ENCODE measurements around the gene CCM2L. TPM values are rescaled to one million over a fixed set of nuclear protein-coding genes. Genes with fewer than 3 reads are reported as not detected.

CCM2L gene
- polyA plus RNA-seq, 4 donors, result 7.0 to 8.5 (median 7.7) TPM

- no peak for DNase-seq (ENCODE audit: low read depth in 4 of 4, low spot score in 3 of 4)
Measured at GRCh38 chr20:31991339-31991705, 18.9 kb upstream of the CCM2L start.

- DNase-seq (ENCODE audit: low read depth in 4 of 4, low spot score in 3 of 4), result no peak
Measured at GRCh38 chr20:31992086-31992485, 18.2 kb upstream of the CCM2L start.

- DNase-seq (ENCODE audit: low read depth in 4 of 4, low spot score in 3 of 4), result no peak
Measured at GRCh38 chr20:31996996-31997395, 13.2 kb upstream of the CCM2L start.

GRCh38 chr20:31998246-31998645 is 12.0 kb upstream of the CCM2L start:
- no peak for DNase-seq (ENCODE audit: low read depth in 4 of 4, low spot score in 3 of 4)

GRCh38 chr20:32003325-32003724 is 6.9 kb upstream of the CCM2L start:
- no peak for DNase-seq (ENCODE audit: low read depth in 4 of 4, low spot score in 3 of 4)

GRCh38 chr20:32004963-32005362 is 5.3 kb upstream of the CCM2L start:
- DNase-seq (ENCODE audit: low read depth in 4 of 4, low spot score in 3 of 4), result no peak

- no peak for DNase-seq (ENCODE audit: low read depth in 4 of 4, low spot score in 3 of 4)
Measured at GRCh38 chr20:32006053-32006452, 4.2 kb upstream of the CCM2L start.

- DNase-seq (ENCODE audit: low read depth in 4 of 4, low spot score in 3 of 4), result no peak
Measured at GRCh38 chr20:32006841-32007786, 3.1 kb upstream of the CCM2L start.

- no peak for DNase-seq (ENCODE audit: low read depth in 4 of 4, low spot score in 3 of 4)
Measured at GRCh38 chr20:32007787-32008616, 2.2 kb upstream of the CCM2L start.

GRCh38 chr20:32009564-32009963 is 674 bp upstream of the CCM2L start:
- DNase-seq (ENCODE audit: low read depth in 4 of 4, low spot score in 3 of 4), result no peak

GRCh38 chr20:32010666-32011065 is 428 bp downstream of the CCM2L start:
- no peak for DNase-seq (ENCODE audit: low read depth in 4 of 4, low spot score in 3 of 4)

GRCh38 chr20:32012159-32012688 is 2.0 kb downstream of the CCM2L start:
- no peak for DNase-seq (ENCODE audit: low read depth in 4 of 4, low spot score in 3 of 4)

- no peak for DNase-seq (ENCODE audit: low read depth in 4 of 4, low spot score in 3 of 4)
Measured at GRCh38 chr20:32013326-32013725, 3.1 kb downstream of the CCM2L start.

GRCh38 chr20:32017711-32018251 is 7.5 kb downstream of the CCM2L start:
- peak in 1 of 4 donors; percentile 20 for DNase-seq (ENCODE audit: low read depth in 4 of 4, low spot score in 3 of 4)

- peak; percentile 47 to 65 (median 55) for DNase-seq (ENCODE audit: low read depth in 4 of 4, low spot score in 3 of 4)
Measured at GRCh38 chr20:32018269-32019155, 8.3 kb downstream of the CCM2L start.

- no peak for DNase-seq (ENCODE audit: low read depth in 4 of 4, low spot score in 3 of 4)
Measured at GRCh38 chr20:32019156-32019510, 8.9 kb downstream of the CCM2L start.

- no peak for DNase-seq (ENCODE audit: low read depth in 4 of 4, low spot score in 3 of 4)
Measured at GRCh38 chr20:32019563-32020463, 9.6 kb downstream of the CCM2L start.

- DNase-seq (ENCODE audit: low read depth in 4 of 4, low spot score in 3 of 4), result no peak
Measured at GRCh38 chr20:32021091-32021490, 10.9 kb downstream of the CCM2L start.

- DNase-seq (ENCODE audit: low read depth in 4 of 4, low spot score in 3 of 4), result no peak
Measured at GRCh38 chr20:32024683-32025295, 14.6 kb downstream of the CCM2L start.
